HepG2 (cell line): ENCODE measurements around the gene RANBP3L. TPM values are rescaled to one million over a fixed set of nuclear protein-coding genes. Genes with fewer than 3 reads are reported as not detected.

Source experiments
- ARID2 ChIP-seq: sonication (generic); formaldehyde crosslinking; IDR thresholded peaks from 2 replicates; pipeline ENCODE4 v1.8.1; 2022; ENCODE audit warnings: mild to moderate bottlenecking, missing genetic modification reagents, borderline replicate concordance
- DMAP1 ChIP-seq: IDR thresholded peaks from 2 replicates; pipeline ENCODE4 v1.6.1; 2016
- HNF1A ChIP-seq, 2 experiments: sonication (generic) in 1 of 2; formaldehyde crosslinking in 1 of 2; IDR thresholded peaks; 2 replicates each; pipeline versions ENCODE4 v1.4.0 to v1.6.1; 2016 to 2020; ENCODE audit warnings: borderline replicate concordance in 1 of 2, low read depth in 1 of 2, mild to moderate bottlenecking in 1 of 2, missing genetic modification reagents in 1 of 2
- IKZF1 ChIP-seq: fragments of 450-650 bp; IDR thresholded peaks from 2 replicates; pipeline ENCODE4 v1.7.1; 2016
- NFAT5 ChIP-seq: sonication (generic); formaldehyde crosslinking; IDR thresholded peaks from 2 replicates; pipeline ENCODE4 v1.4.0; 2020; ENCODE audit warnings: missing genetic modification reagents
- PHF21A ChIP-seq: sonication (generic); formaldehyde crosslinking; IDR thresholded peaks from 2 replicates; pipeline ENCODE4 v1.5.0; 2020; ENCODE audit warnings: mild to moderate bottlenecking, missing genetic modification reagents
- POGK ChIP-seq: sonication (generic); formaldehyde crosslinking; conservative IDR thresholded peaks from 2 replicates; pipeline ENCODE4 v1.8.0; 2022; ENCODE audit warnings: mild to moderate bottlenecking, moderate library complexity, missing genetic modification reagents
- RARA ChIP-seq: IDR thresholded peaks from 2 replicates; pipeline ENCODE4 v1.6.1; 2016; ENCODE audit warnings: missing genetic modification reagents, missing compliant biosample characterization
- REST ChIP-seq, 2 experiments: IDR thresholded peaks; 2 replicates each; pipeline ENCODE4 v1.6.1; 2011 to 2012; ENCODE audit warnings: low read length in 2 of 2, borderline replicate concordance in 1 of 2, low read depth in 1 of 2, mild to moderate bottlenecking in 1 of 2, moderate library complexity in 1 of 2
- SNAPC2 ChIP-seq: sonication (generic); formaldehyde crosslinking; IDR thresholded peaks from 2 replicates; pipeline ENCODE4 v1.8.1; 2022; ENCODE audit warnings: mild to moderate bottlenecking, missing genetic modification reagents
- ZNF549 ChIP-seq: sonication (generic); formaldehyde crosslinking; IDR thresholded peaks from 2 replicates; pipeline ENCODE4 v1.5.0; 2020; ENCODE audit warnings: missing genetic modification reagents
- ZNF660 ChIP-seq: sonication (generic); formaldehyde crosslinking; IDR thresholded peaks from 2 replicates; pipeline ENCODE4 v1.5.1; 2020; ENCODE audit warnings: mild to moderate bottlenecking, low read depth, missing genetic modification reagents, borderline replicate concordance
- ZNF674 ChIP-seq: sonication (generic); formaldehyde crosslinking; IDR thresholded peaks from 2 replicates; pipeline ENCODE4 v1.5.0; 2020; ENCODE audit warnings: low read depth, mild to moderate bottlenecking, missing genetic modification reagents
- polyA plus RNA-seq, 8 experiments: library from polyadenylated mRNA; depleted of rRNA in 3 of 8; stranded (reverse) in 7 of 8; unstranded in 1 of 8; fragments of >200 nt; fragmentation: Illumina TruSeq in 4 of 8; extraction: Trizol in 4 of 8; gene quantifications; 2 replicates each; pipeline versions ENCODE4 v1.2.1 to v1.2.3, GENCODE V29; 2011 to 2016; ENCODE audit warnings: low read depth in 4 of 8, missing spikeins in 1 of 8, mixed read lengths in 1 of 8; ENCODE audit not compliant: insufficient read depth in 1 of 8
- total RNA-seq, 5 experiments: library from RNA; depleted of rRNA; stranded (reverse); fragments of >200 nt; fragmentation: Illumina TruSeq; extraction: Trizol; gene quantifications; 2 replicates each; pipeline ENCODE4 v1.2.3, GENCODE V29; 2016; ENCODE audit warnings: low read depth in 1 of 5

The RANBP3L gene
- total and polyA plus RNA-seq, 2 of the 13 experiments (the other 11 are each of a cell fraction or from before 2014, with no cell fraction given) = 0.09 TPM; not detected in 1

DNA sequence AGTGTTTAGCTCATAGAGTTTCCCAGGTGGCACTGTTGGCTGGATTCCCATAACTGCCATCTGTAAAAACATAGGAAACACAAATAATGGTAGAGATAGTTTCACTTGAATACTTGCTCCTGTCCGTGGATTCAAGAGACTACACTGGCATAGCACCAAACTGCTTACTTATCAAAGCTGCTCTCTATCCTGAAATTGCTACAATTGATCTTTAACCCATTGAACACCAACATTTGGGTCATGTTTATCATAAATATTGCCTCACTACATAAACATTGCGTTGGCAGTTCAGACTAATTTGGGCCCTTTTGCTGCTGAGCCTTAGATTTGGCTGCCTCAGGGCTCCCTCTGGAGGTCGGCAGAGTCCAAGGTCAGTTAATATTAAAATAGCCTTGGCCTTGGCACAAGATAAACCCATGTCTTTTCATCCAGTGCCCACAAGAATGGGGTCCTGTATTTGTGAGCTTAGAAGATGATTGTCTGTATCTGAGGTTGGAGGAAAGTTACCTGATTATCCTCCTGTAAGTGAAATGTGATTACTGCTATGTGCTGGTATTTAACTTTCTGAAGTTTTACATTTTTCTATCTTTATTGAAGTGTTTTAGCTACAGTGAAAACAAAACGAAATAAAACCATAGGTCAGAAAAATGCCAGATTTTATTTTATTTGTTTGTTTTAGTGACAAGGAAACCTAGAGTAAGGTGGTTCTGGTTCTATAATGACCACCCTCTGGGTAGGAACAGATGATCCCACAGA lies 4.0 kb upstream of the RANBP3L start (continued):
- TF ChIP-seq ZNF660 (CRISPR knock-in tag) (no peak), ARID2 (CRISPR knock-in tag) (no peak), ZNF549 (CRISPR knock-in tag) (no peak), ZNF674 (no peak), POGK (no peak), HNF1A (IDR thresholded peaks at IDR 0.05; ENCODE audit: low read depth) (no peak), HNF1A (CRISPR knock-in tag; IDR thresholded peaks at IDR 0.05; ENCODE audit: borderline replicate concordance) (peak; percentile 29; the same call in 1 of the 2 replicates), NFAT5 (no peak), SNAPC2 (no peak), RARA (CRISPR knock-in tag) (0 out of 2 replicates have a peak, but pooled peaks have one; percentile 19), IKZF1 (no peak), PHF21A (CRISPR knock-in tag) (no peak), DMAP1 (no peak), REST (IDR thresholded peaks at IDR 0.05; ENCODE audit: borderline replicate concordance in 1 of 2, low read depth in 1 of 2, low read length in 2 of 2) (no peak)
